Epidermal melanocyte (primary cell): ENCODE measurements around the gene CLDN20.
A peak's percentile ranks its signal among the peaks of the same experiment; 100 is the strongest.
"Not testable (repeated sequence)": the region's sequence is repeated elsewhere in the genome, so short reads cannot be mapped to it uniquely, and the experiment has no call there.

ENCODE experiments used
- DNase-seq: peaks from one replicate; pipeline ENCODE4 v3.0.0; 2011; ENCODE audit warnings: low spot score; ENCODE audit not compliant: insufficient read length

CLDN20 gene

DNA sequence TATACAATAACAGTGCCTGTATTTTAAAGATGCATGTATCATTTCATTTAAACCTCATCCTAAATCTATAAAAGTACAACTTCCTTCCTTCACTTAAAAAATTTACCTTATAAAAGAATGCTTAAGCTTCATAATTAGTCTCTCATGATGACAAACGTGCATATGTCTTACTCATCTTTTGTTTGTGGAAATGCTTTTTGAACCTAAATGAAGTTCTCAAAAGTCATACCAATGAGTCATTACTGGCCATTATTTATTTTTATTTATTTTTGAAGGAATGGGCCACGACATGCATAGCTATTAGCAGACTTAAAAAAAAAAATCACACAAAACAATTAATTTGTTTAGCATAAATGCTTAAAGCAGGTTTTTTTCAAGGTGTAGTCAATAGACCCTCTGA, 46.8 kb downstream of the CLDN20 start:
- DNase-seq: no peak

DNA sequence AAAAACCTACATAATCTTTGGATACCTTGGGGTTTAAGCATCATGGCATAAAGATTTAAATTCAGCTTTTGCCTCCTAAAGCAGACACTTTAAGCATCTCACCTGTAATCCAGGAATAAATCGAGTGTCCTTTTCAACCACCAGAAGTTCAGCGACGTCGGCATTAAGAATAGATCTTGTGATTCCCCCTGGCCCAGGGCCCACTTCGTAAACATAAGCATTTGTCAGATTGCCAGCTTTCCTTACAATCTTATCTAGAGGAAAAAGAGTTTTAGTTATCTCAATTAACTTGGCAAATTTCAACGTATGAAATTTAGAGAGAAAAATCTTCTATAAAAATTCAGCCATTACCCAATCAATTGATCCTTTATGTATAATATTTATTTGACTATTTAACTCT, 47.3 kb downstream of the CLDN20 start:
- DNase-seq: no peak

DNA sequence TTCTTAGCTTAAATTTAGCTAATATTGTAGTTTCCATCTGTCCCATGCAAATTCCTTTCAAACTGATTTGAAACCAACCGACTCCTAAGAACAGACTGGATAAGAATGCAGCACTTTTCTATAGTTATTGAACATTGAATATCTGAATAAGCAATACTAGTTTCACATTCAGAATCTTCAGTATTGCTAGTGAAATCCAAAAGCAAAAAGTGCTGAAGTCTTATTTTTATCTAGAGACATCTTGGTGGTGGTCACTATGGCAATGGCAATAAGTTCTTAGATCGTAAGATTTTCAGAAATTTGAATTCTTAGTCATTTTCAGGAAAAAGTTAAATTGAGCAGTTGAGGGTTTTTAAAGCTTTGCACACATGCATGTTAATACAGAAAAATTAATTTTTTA, 47.8 kb downstream of the CLDN20 start:
- no peak for DNase-seq

DNA sequence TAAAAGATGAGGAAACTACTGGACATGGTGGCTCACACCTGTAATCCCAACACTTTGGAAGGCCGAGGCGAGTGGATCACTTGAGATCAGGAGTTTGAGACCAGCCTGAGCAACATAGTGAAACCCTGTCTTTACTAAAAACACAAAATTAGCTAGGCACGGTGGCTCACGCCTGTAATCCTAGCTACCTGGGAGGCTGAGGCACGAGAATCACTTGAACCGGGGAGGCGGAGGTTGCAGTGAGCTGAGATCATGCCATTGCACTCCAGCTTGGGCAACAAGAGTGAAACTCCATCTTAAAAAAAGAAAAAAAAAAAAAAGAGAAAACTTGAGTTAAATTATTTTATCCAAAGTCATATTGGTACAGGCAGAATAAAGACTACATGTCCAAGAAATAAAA, 49.1 kb downstream of the CLDN20 start:
- not testable (repeated sequence) for DNase-seq

DNA sequence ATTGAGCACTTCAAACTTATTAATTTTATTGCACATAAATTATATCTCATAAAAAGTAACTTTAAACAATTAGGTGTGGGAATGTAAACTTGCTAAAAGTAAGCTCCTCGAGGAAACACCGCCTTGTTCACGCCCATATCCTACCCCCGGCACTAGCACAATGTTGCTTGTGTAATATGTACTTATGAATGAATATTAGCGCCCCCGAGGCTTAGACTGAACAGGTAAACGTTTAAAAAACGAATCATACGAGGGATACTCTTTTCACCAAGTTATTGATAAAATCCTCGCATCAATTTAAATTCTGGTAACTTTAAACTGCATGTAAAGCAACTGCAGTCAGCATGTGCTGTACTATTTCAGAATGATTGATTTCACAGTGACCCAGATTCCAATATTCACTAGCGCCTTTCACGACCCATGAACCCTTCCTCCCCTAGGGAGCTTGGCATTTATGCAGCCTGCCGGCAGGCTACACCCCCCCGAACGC, 49.8 kb downstream of the CLDN20 start:
- no peak for DNase-seq

DNA sequence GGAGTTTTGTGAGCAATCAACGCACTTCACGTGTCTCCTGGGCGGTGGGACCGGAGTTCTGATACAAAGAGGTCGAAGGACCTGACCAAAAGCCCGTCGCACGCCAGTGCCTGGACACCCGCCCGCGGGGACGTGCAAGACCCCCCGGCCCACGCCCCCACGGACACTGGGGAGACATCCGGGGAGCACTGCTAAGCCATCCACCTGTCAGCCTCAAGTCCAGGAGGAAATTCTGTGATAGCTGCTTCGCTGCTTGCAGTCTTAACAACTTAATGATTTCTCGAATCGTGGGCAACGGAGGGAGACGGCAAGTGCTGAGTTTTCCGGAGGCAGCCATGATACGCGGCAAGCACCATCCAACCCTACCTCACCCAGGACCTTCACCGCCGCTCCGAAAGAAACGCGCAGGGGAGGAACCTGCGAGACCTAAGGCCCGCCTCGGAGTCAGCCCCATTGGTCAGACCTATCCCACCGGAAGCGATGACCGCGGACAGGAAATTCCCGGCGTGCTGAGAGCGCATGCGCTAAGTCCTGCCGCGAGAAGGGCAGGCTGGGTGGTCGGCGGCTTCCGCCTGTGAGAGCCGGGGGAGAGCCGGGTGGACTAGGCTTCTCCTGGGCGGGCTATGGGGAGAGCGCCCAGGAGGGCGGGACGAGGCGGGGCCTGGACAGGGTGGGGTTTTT, 50.4 kb downstream of the CLDN20 start, which contains the start of gene TFB1M:
Gene TFB1M (minus strand): TSS at position 393 of the 681 bp plus-strand sequence. CDS start 56 bp downstream, at position 337.
- peak; percentile 45 for DNase-seq

DNA sequence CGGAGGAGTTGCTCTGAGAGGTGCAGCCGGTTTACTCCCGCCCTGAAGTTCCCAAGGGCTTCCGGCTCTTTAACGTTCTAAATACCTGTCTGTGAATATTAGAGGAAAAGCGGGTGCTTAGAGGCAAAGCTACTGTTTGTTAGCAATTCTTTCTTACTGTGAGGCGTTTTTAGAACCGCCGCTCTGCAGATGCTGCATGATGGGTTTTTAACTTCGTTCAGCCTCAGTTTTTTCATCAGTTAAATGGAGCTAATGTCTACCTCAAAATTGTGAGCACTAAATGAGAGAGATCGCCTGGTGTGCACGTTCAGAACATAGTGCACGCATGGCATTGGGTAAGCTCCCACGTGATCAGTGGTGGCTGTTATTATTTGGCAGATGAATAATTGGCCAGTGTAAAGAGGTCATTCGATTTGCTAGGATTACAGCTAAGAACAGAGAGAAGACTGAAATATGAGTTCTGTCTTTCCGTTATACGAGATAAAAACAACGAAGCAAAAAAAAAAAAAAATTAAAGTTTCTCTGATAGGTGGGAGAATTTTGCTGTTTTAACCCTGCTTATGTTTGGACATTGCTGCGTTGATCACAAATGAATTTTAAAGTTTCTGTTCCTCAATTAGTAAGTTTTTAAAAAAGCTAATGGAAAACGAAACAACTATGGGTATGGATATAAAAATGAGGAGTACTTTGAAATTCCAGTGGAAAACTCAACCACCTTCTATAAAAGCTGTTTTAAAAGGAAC, 51.1 kb downstream of the CLDN20 start:
- DNase-seq: no peak

DNA sequence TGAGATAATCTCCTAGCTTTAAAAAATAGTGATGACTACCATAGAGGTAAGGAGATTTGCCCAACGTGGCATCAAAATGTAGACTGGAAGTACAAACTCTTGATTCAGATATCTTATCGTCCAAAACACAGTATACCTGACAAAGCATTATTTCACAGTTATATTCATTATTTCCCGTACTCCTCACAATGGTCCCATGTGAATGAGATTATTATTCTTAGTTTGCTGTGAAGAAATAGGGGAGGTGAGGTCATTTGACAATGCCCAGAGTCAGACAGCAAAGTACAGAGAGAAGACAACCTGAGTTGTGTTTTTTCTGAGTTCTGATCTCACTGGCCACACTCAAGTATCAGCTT, 51.7 kb downstream of the CLDN20 start:
- no peak for DNase-seq

DNA sequence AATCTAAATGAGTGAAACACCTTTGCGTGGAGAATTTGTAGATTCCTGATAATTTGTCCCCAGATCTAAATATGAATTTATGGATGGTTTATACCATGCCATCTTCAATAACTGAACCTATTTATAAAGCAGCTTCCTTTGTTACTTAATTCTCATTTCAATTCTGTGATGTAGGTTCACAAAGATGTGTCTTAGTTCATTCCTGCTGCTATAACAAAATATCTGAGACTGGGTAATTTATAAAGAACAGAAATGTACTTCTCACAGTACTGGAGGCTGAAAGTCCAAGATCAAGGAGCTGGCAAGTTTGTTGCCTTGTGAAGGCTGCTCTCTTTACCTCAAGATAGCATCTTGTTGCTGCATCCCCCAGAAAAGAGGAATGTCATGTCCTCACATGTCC, 52.6 kb downstream of the CLDN20 start:
- DNase-seq: no peak

DNA sequence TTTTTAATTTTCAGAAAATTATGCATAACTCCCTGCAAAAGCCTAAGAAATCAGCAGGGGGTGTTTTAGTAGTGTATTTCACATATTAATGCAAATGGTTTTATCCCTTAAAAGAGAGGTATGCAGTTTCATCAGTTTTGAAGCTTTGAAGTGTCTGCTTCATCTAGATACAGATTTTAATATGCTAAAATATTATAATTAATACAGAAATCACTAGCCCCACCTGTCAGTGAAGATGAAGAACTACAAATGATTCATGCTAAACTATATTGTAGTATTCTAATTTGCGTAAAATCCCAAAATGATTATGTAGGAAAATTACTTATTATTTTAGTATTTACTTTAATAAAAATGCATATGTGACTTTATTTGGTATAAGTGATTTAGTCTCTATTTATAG, 53.4 kb downstream of the CLDN20 start:
- no peak for DNase-seq

DNA sequence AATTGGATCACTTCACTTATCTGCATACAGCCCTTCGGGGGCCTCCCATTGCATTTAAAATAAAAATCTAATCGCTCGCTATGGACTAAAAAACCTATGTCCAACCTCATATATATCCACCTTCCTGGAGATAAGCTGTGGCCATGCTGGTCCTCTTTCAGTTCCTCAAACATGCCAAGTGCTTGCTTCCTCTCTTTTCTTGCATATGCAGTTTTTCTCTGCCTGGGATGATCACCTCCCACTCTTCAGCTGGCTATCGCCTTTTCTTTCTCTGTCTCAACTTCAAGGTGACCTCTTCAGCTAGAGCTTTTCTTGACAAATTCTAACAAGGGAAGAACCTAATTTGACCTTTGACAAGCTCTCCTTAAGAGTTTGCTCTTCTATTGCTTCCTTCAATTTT, 56.1 kb downstream of the CLDN20 start:
- no peak for DNase-seq

DNA sequence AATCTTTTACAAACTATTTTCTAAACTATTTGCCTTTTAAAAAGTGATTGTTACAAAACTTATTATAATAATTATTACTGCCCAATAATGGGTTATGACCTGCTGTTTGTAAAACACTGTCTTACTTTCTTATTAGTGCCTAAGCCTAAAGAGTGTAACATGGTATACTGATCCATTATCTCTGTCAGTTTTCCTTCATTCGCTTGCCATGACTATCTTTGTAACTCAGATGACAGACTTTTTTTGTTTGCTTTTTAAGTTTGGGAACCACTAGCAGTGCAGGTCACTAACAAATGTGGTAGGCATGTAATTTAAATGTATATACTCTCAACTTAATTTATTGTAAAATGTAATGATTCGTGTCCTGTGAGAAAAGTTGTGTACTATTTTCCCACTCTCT, 60.4 kb downstream of the CLDN20 start:
- no peak for DNase-seq

DNA sequence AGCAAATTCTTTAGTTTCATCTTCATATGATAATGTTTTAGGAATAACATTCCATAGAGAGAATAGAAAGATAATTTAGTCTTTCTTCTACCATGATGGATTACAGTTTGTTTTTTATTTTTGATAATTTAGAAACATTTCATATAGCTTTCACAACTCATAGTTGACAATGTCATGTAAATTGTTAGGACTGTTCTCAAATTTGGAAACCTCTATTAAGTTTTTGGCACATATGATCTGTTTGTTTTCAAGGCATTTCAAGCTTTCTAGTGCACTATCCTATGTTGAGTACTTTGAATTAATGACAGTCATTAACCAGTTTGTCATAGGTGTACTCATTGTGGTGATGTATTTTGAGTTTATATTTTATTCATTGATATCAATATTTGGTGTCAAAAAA, 61.2 kb downstream of the CLDN20 start:
- no peak for DNase-seq

DNA sequence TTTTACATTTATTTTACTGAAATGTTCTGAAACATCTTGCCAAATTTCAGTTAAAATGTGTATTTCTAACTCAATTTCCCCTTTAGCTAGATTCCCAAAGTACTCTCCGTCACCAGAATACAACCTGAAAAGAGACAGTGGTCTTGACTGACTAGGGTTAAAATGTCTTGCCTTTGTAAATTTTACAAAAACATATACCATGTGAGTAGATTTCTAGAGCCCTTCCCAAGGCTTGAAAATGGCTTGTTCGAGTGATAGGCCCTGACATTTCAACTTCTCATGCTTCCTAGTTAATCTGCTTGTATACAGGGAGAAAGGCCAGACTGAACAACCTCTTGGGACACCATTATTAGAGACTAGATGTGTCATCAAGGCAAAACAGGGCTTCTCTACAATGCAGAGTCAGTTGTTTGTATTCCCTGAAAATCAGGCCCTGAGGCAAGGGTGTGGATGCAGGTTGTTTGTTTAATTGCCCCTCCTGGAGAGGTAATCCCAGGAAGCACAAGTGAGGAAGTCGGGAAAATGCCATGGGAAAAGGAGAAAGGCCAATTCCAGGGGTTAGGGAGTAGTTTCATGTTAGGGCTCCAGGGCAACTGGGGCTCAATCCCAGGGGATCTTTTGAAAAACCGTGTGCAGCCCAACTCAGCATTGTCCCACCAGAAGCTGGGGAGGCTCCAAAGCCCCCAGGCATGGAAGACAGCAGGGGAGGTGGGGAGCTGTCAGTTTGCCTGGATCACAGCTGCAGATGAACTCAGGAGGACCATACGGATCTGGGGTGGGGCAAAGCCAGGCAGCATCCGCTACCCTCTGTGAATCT, 62.1 kb downstream of the CLDN20 start:
- no peak for DNase-seq
